ENCODE results near the gene PC.

Gene PC

DNA sequence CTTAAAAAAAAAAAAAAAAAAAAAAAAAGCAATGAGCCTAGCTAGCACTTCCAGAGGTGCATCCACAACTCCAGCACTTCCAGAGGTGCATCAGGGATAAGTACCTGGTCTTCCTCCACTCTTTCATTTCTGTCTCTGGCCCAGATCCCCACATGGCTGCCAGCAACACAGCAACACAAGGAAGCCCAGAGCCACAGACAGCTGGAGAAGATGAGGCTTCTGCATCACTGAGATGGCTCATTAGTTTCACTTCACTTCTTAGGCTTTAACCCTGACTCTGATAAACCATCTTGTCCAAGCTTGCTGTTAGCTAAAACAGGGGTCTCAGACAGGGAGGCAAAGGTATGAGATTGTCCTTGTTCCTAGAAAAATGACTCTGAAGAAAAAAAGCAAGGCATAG, 35.6 kb downstream of the PC start:
- ATAC-seq = no peak
- no peak for TF ChIP-seq ESRRG (CRISPR knock-in tag; IDR thresholded peaks at IDR 0.05)
- TF ChIP-seq GLIS3 (CRISPR knock-in tag; IDR thresholded peaks at IDR 0.05) = no peak
- TF ChIP-seq ISL1 (CRISPR knock-in tag; IDR thresholded peaks at IDR 0.05) = no peak
- TF ChIP-seq, protein P1, sequence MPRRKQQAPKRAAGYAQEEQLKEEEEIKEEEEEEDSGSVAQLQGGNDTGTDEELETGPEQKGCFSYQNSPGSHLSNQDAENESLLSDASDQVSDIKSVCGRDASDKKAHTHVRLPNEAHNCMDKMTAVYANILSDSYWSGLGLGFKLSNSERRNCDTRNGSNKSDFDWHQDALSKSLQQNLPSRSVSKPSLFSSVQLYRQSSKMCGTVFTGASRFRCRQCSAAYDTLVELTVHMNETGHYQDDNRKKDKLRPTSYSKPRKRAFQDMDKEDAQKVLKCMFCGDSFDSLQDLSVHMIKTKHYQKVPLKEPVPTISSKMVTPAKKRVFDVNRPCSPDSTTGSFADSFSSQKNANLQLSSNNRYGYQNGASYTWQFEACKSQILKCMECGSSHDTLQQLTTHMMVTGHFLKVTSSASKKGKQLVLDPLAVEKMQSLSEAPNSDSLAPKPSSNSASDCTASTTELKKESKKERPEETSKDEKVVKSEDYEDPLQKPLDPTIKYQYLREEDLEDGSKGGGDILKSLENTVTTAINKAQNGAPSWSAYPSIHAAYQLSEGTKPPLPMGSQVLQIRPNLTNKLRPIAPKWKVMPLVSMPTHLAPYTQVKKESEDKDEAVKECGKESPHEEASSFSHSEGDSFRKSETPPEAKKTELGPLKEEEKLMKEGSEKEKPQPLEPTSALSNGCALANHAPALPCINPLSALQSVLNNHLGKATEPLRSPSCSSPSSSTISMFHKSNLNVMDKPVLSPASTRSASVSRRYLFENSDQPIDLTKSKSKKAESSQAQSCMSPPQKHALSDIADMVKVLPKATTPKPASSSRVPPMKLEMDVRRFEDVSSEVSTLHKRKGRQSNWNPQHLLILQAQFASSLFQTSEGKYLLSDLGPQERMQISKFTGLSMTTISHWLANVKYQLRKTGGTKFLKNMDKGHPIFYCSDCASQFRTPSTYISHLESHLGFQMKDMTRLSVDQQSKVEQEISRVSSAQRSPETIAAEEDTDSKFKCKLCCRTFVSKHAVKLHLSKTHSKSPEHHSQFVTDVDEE (CRISPR knock-in tag; IDR thresholded peaks at IDR 0.05) = no peak
- TF ChIP-seq ZFP3 (CRISPR knock-in tag; IDR thresholded peaks at IDR 0.05) = no peak
- no peak for TF ChIP-seq ZNF8 (CRISPR knock-in tag; IDR thresholded peaks at IDR 0.05)
- no peak for TF ChIP-seq ZC3H10 (CRISPR knock-in tag; IDR thresholded peaks at IDR 0.05)
- no peak for TF ChIP-seq BACH2 (CRISPR knock-in tag; IDR thresholded peaks at IDR 0.05; ENCODE audit: borderline replicate concordance)
- TF ChIP-seq, protein P2, sequence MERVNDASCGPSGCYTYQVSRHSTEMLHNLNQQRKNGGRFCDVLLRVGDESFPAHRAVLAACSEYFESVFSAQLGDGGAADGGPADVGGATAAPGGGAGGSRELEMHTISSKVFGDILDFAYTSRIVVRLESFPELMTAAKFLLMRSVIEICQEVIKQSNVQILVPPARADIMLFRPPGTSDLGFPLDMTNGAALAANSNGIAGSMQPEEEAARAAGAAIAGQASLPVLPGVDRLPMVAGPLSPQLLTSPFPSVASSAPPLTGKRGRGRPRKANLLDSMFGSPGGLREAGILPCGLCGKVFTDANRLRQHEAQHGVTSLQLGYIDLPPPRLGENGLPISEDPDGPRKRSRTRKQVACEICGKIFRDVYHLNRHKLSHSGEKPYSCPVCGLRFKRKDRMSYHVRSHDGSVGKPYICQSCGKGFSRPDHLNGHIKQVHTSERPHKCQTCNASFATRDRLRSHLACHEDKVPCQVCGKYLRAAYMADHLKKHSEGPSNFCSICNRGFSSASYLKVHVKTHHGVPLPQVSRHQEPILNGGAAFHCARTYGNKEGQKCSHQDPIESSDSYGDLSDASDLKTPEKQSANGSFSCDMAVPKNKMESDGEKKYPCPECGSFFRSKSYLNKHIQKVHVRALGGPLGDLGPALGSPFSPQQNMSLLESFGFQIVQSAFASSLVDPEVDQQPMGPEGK (CRISPR knock-in tag; IDR thresholded peaks at IDR 0.05; ENCODE audit: borderline replicate concordance) = no peak
- TF ChIP-seq, protein P3, sequence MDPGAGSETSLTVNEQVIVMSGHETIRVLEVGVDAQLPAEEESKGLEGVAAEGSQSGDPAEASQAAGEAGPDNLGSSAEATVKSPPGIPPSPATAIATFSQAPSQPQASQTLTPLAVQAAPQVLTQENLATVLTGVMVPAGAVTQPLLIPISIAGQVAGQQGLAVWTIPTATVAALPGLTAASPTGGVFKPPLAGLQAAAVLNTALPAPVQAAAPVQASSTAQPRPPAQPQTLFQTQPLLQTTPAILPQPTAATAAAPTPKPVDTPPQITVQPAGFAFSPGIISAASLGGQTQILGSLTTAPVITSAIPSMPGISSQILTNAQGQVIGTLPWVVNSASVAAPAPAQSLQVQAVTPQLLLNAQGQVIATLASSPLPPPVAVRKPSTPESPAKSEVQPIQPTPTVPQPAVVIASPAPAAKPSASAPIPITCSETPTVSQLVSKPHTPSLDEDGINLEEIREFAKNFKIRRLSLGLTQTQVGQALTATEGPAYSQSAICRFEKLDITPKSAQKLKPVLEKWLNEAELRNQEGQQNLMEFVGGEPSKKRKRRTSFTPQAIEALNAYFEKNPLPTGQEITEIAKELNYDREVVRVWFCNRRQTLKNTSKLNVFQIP (CRISPR knock-in tag; IDR thresholded peaks at IDR 0.05; ENCODE audit: borderline replicate concordance, low read depth) = no peak
- no peak for TF ChIP-seq ARNTL (CRISPR knock-in tag; IDR thresholded peaks at IDR 0.05; ENCODE audit: borderline replicate concordance, low read depth)

DNA sequence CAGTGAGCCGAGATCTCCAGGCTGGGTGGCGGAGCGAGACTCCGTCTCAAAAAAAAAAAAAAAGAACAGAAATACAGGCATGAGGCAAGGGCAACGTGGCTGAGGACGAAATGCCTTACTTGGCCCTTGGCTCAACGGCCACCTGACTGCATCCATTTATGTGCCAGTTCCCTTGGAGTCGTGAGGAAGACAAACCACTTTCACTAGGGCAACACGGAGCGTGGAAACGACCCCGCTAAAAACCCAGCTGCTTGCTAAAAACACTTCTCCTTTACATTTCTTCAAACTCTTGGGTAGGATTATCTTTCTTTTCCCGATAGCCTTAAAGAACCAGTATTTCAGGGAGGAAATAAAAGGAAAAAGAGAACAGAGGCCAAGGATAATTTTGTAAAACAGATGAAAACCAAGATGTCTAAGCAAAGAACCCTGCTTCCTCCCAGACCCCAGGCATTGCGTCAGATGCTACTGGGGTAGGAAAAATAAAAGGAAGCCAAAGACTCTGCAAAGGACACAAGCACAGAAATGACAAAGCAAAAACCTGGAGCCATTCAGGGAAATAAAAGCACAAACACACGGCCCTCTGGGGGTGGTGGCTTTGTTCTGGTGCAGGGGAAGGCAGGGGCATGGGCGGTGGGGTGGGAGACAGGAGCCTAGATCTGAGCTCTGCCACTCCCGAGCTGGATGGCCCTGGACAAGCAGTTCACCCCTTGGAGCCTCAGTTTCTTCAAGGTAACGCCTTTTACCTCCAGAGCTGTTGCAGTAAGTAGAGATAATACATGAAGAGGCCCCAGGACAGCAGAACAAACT, 37.0 kb downstream of the PC start:
- TF ChIP-seq ZFP3 (CRISPR knock-in tag; IDR thresholded peaks at IDR 0.05) = no peak
- no peak for TF ChIP-seq ZNF565 (CRISPR knock-in tag; conservative IDR thresholded peaks at IDR 0.05; ENCODE audit: low read depth)
- no peak for TF ChIP-seq RARB (CRISPR knock-in tag; IDR thresholded peaks at IDR 0.05)
- TF ChIP-seq, protein P3 (CRISPR knock-in tag; IDR thresholded peaks at IDR 0.05; ENCODE audit: borderline replicate concordance, low read depth) = no peak
- no peak for TF ChIP-seq ZNF8 (CRISPR knock-in tag; IDR thresholded peaks at IDR 0.05)
- TF ChIP-seq CSDC2 (CRISPR knock-in tag; IDR thresholded peaks at IDR 0.05) = no peak
- TF ChIP-seq ZC3H10 (CRISPR knock-in tag; IDR thresholded peaks at IDR 0.05) = no peak
- no peak for TF ChIP-seq TCF4 (CRISPR knock-in tag; IDR thresholded peaks at IDR 0.05; ENCODE audit: borderline replicate concordance)
- no peak for TF ChIP-seq ISL1 (CRISPR knock-in tag; IDR thresholded peaks at IDR 0.05)
- TF ChIP-seq, protein P1 (CRISPR knock-in tag; IDR thresholded peaks at IDR 0.05) = no peak
- ATAC-seq = no peak

DNA sequence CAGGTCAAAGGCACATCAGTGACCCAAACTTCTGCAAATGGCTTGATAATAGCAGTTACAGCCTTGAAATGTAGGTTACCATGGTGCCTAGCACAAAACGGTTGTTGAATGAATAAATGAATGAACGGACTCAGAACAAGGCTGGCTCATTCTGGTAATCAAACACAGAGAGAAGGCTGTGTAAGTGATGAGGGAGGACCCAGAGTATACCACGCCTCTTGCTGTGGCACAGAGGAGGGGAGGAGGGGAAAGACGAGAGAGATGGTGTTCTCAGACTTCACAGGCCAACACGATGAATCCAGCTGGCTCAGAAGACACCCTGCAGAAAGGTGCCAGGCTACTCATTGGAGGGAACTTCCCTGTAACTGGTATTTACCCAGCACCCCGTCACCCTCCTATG, 38.3 kb downstream of the PC start:
- no peak for ATAC-seq
- TF ChIP-seq, protein P3 (CRISPR knock-in tag; IDR thresholded peaks at IDR 0.05; ENCODE audit: borderline replicate concordance, low read depth) = no peak
- TF ChIP-seq RARB (CRISPR knock-in tag; IDR thresholded peaks at IDR 0.05) = no peak
- no peak for TF ChIP-seq ISL1 (CRISPR knock-in tag; IDR thresholded peaks at IDR 0.05)
- no peak for TF ChIP-seq ZFP30 (CRISPR knock-in tag; IDR thresholded peaks at IDR 0.05)
- no peak for TF ChIP-seq SNAI2 (CRISPR knock-in tag; IDR thresholded peaks at IDR 0.05)
- TF ChIP-seq ZFP3 (CRISPR knock-in tag; IDR thresholded peaks at IDR 0.05) = no peak
- no peak for TF ChIP-seq CSDC2 (CRISPR knock-in tag; IDR thresholded peaks at IDR 0.05)
- no peak for TF ChIP-seq PPARA (CRISPR knock-in tag; IDR thresholded peaks at IDR 0.05; ENCODE audit: borderline replicate concordance)
- no peak for TF ChIP-seq TCF4 (CRISPR knock-in tag; IDR thresholded peaks at IDR 0.05; ENCODE audit: borderline replicate concordance)
- TF ChIP-seq GLIS3 (CRISPR knock-in tag; IDR thresholded peaks at IDR 0.05) = no peak
- TF ChIP-seq TOX (CRISPR knock-in tag; IDR thresholded peaks at IDR 0.05; ENCODE audit: borderline replicate concordance) = no peak
- no peak for TF ChIP-seq CREB5 (CRISPR knock-in tag; IDR thresholded peaks at IDR 0.05; ENCODE audit: low read depth)
